Keratinocyte (primary cell): ENCODE data around the gene SRSF4. TPM values are rescaled to one million over a fixed set of nuclear protein-coding genes. Genes with fewer than 3 reads are reported as not detected.

Experiments
- DNase-seq: peaks from one replicate; pipeline ENCODE4 v3.0.0-alpha.2; 2011; ENCODE audit warnings: low read depth, missing footprints, low spot score
- FAIRE-seq: peaks from 2 replicates; lab custom pipeline; 2011; peaks lifted over from hg19 to GRCh38; lab: Jason Lieb, UNC
- H2AFZ ChIP-seq: 2 replicates; pipeline ENCODE4 v1.6.0; 2012; ENCODE audit warnings: low read length, control low read depth, inconsistent platforms; ENCODE audit not compliant: control insufficient read depth
- H3K27ac ChIP-seq: 2 replicates; pipeline ENCODE4 v1.5.1; 2011; ENCODE audit warnings: low read length; ENCODE audit not compliant: control insufficient read depth, insufficient read depth
- H3K27me3 ChIP-seq: 3 replicates; pipeline ENCODE4 v1.6.0; 2011; ENCODE audit warnings: low read length; ENCODE audit not compliant: control insufficient read depth, insufficient read depth; ENCODE audit errors: extremely low read depth
- H3K36me3 ChIP-seq, 2 experiments: 2 replicates in 1 of 2; 3 replicates in 1 of 2; pipeline ENCODE4 v1.5.1; 2011; ENCODE audit warnings: low read length in 2 of 2, mild to moderate bottlenecking in 1 of 2; ENCODE audit not compliant: control insufficient read depth in 2 of 2, insufficient read depth in 2 of 2; ENCODE audit errors: extremely low read depth in 1 of 2
- H3K4me1 ChIP-seq: 3 replicates; pipeline ENCODE4 v1.5.1; 2011; ENCODE audit warnings: low read length; ENCODE audit not compliant: control insufficient read depth, insufficient read depth; ENCODE audit errors: extremely low read depth
- H3K4me2 ChIP-seq: 3 replicates; pipeline ENCODE4 v1.6.0; 2011; ENCODE audit warnings: low read depth, low read length; ENCODE audit not compliant: control insufficient read depth, insufficient read depth; ENCODE audit errors: extremely low read depth
- H3K4me3 ChIP-seq, 3 experiments: fragments of 200-600 bp in 1 of 3; sonication (generic) in 1 of 3; 2 replicates in 2 of 3; 3 replicates in 1 of 3; pipeline ENCODE4 v1.5.1; 2011 to 2016; ENCODE audit warnings: low read length in 3 of 3, mild to moderate bottlenecking in 3 of 3, control low read depth in 2 of 3, inconsistent platforms in 1 of 3, low read depth in 1 of 3, mixed read lengths in 1 of 3, mixed run types in 1 of 3, moderate library complexity in 1 of 3; ENCODE audit not compliant: control insufficient read depth in 2 of 3, insufficient read depth in 2 of 3; ENCODE audit errors: extremely low read depth in 1 of 3
- H3K79me2 ChIP-seq: 2 replicates; pipeline ENCODE4 v1.6.0; 2012; ENCODE audit warnings: low read length; ENCODE audit not compliant: control insufficient read depth, insufficient read depth
- H3K9ac ChIP-seq: 3 replicates; pipeline ENCODE4 v1.6.0; 2011; ENCODE audit warnings: low read length; ENCODE audit not compliant: control insufficient read depth, insufficient read depth; ENCODE audit errors: extremely low read depth
- H3K9me1 ChIP-seq: 3 replicates; pipeline ENCODE4 v1.6.0; 2011; ENCODE audit warnings: low read length; ENCODE audit not compliant: control insufficient read depth, insufficient read depth; ENCODE audit errors: extremely low read depth
- H3K9me3 ChIP-seq: 2 replicates; pipeline ENCODE4 v1.5.1; 2012; ENCODE audit warnings: low read depth, low read length; ENCODE audit not compliant: control insufficient read depth
- H4K20me1 ChIP-seq: 3 replicates; pipeline ENCODE4 v1.6.0; 2011; ENCODE audit warnings: low read length; ENCODE audit not compliant: control insufficient read depth, insufficient read depth; ENCODE audit errors: extremely low read depth
- CTCF ChIP-seq, 3 experiments: IDR thresholded peaks in 1 of 3; conservative IDR thresholded peaks in 1 of 3; optimal IDR thresholded peaks in 1 of 3; 2 replicates in 2 of 3; 3 replicates in 1 of 3; pipeline versions ENCODE3 to v1.5.1; 2011; ENCODE audit warnings: low read length in 3 of 3, mild to moderate bottlenecking in 3 of 3, moderate library complexity in 2 of 3, control low read depth in 1 of 3, inconsistent platforms in 1 of 3; ENCODE audit not compliant: insufficient read depth in 2 of 3; ENCODE audit errors: extremely low read depth in 1 of 3
- EZH2 ChIP-seq: IDR thresholded peaks from one replicate; pipeline ENCODE4 v1.6.1; 2012; ENCODE audit warnings: inconsistent platforms, mild to moderate bottlenecking, low read length, moderate library complexity
- dilution Hi-C: fragments of 300-500 bp; cut with MboI; formaldehyde crosslinking; loops from one replicate; pipeline ENCODE4 v1.7.0; 2020; ENCODE audit warnings: low sequenced_read_pairs; ENCODE audit not compliant: extremely low pct_ligation_motif_present
- polyA plus RNA-seq, 5 experiments: library from polyadenylated mRNA; depleted of rRNA in 3 of 5; stranded (reverse) in 3 of 5; stranded (forward) in 1 of 5; unstranded in 1 of 5; fragments of >200 nt; gene quantifications; 1 replicate in 1 of 5; 2 replicates in 3 of 5; 3 replicates in 1 of 5; pipeline versions ENCODE4 v1.2.1 to v1.2.3, GENCODE V29; 2011 to 2012; ENCODE audit warnings: missing spikeins in 2 of 5, low read depth in 1 of 5, low replicate concordance in 1 of 5

SRSF4 gene
- polyA plus RNA-seq, 1 donor (not counting 4 experiments of a cell fraction or from before 2014, with no cell fraction given), result 51.0 TPM

GRCh38 chr1:29123887-29124365 lies 57.8 kb downstream of the SRSF4 start, which contains the start of gene TMEM200B:
TSS of gene TMEM200B (minus strand) at chr1:29123903. CDS start at chr1:29121828, 2,075 bp downstream.
- H4K20me1 ChIP-seq, result no peaks in the 10 kb centered on the region
- peaks cover 10% of the 10 kb centered on the region for H3K4me1 ChIP-seq
- FAIRE-seq (no peak), DNase-seq (no peak)
- peaks cover 38% of the 10 kb centered on the region for H3K27me3 ChIP-seq
- TF ChIP-seq CTCF (optimal IDR thresholded peaks at IDR 0.05 in 1 of 3, IDR thresholded peaks at IDR 0.05 in 1 of 3, conservative IDR thresholded peaks at IDR 0.05 in 1 of 3; ENCODE audit: extremely low read depth in 1 of 3, insufficient read depth in 2 of 3, low read length in 3 of 3), result no peak
- TF ChIP-seq EZH2, result peak; percentile 71
- H3K79me2 ChIP-seq, result no peaks in the 10 kb centered on the region
- H3K4me2 ChIP-seq, result peak within 1 kb of the TSS; percentile 85
- H3K36me3 ChIP-seq, result peaks cover 0 to 1% of the 10 kb centered on the region in 2 experiments
- no peaks in the 10 kb centered on the region for H3K9me1 ChIP-seq
- H3K9me3 ChIP-seq, result no peaks in the 10 kb centered on the region
- dilution Hi-C loops, result no loop called here
- H2AFZ ChIP-seq, result peak within 1 kb of the TSS; percentile 62
- no peak within 1 kb of the TSS for H3K27ac ChIP-seq
- H3K9ac ChIP-seq, result peak within 1 kb of the TSS; percentile 54
- peak within 1 kb of the TSS; percentile 44 to 68 (median 63) for H3K4me3 ChIP-seq

GRCh38 chr1:29123053-29123886 lies 58.4 kb downstream of the SRSF4 start:
- dilution Hi-C loops, result no loop called here
- peak overlapping the region; percentile 24 for H3K9ac ChIP-seq

More at GRCh38 chr1:29123053-29123886, 58.4 kb downstream of the SRSF4 start:
- TF ChIP-seq EZH2 (peak; percentile 69), CTCF (optimal IDR thresholded peaks at IDR 0.05 in 1 of 3, IDR thresholded peaks at IDR 0.05 in 1 of 3, conservative IDR thresholded peaks at IDR 0.05 in 1 of 3; ENCODE audit: extremely low read depth in 1 of 3, insufficient read depth in 2 of 3, low read length in 3 of 3) (no peak)
- Histone ChIP-seq H3K27me3 (peaks cover 38% of the 10 kb centered on the region), H3K36me3 (peaks cover 3 to 8% of the 10 kb centered on the region in 2 experiments), H4K20me1 (no peaks in the 10 kb centered on the region), H3K4me2 (peak overlapping the region; percentile 42), H3K4me3 (peak overlapping the region; percentile 29 to 48 (median 29)), H3K4me1 (peaks cover 10% of the 10 kb centered on the region), H2AFZ (peak overlapping the region; percentile 27), H3K9me1 (no peaks in the 10 kb centered on the region), H3K79me2 (no peaks in the 10 kb centered on the region), H3K9me3 (no peaks in the 10 kb centered on the region), H3K27ac (no peak overlapping the region)
- DNase-seq, result no peak
- FAIRE-seq, result no peak
